ENCODE results near the gene CRHR1.

CRHR1 gene

DNA sequence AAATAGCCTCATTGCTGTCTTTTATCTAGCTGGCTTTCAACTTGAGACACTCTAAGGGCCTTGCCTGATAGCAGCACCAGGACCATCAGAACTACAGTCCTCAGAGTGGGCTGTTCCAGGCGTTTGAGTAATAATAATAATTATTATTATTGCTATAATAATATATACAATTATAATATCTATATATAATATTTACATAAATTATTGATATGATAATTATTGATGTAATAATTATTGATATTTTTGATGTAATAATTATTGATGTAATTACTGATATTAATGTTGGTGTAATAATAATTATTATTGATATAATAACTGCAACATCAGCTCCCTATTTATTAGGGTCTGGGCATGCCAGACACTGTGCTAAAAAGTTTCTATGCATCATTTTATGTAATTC, 25.6 kb upstream of the CRHR1 start:
- DNase-seq (ENCODE audit: low read depth in 2 of 2, low spot score in 1 of 2) = no peak

DNA sequence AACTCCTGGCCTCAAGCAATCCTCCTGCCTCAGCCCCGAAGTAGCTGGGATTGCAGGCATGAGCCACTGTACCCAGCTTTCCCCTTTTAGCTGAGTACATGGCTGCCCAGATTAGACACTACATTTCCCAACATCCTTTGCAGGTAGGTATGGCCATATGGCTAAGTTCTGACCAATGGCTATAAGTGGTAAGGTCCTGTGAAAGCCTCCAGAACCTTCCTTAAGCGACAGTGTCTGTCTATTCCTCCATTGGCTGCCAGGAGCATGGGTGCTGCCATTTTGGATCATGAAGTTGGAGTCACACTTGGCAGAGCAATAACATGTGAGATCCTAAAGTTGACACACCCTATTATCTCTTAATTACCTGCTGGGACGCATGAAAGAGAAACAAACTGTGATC, 24.4 kb upstream of the CRHR1 start:
- no peak for DNase-seq (ENCODE audit: low read depth in 2 of 2, low spot score in 1 of 2)

DNA sequence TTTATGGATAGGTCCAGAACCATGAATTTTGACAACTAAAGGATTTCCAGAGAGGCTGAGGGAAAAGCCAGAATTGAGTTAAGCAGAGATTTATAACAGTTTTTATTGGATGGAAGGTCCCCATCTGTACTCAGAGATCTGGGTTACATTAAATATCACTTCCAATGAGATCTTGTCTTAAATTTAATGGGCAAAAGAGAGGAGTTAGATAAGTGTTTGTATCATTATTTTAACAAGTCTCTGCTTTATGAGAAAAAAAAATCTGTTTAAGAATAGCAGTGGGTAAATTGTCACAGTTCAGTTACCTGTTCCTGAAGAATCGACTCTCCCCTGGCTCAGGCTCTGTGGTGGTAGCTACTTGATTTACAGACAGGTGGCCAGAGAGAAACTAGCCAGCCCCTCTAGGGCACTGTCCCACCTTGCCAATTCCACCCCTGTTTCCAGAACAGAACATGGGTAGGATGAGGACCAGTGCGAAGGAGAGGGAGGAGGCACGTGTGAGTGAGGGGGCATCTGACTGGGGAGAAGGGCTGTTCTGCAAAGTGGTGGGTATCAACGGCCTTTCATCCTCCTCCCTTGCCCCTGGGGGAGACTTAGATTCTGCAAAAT, 22.1 kb upstream of the CRHR1 start:
- DNase-seq (ENCODE audit: low read depth in 2 of 2, low spot score in 1 of 2) = no peak

DNA sequence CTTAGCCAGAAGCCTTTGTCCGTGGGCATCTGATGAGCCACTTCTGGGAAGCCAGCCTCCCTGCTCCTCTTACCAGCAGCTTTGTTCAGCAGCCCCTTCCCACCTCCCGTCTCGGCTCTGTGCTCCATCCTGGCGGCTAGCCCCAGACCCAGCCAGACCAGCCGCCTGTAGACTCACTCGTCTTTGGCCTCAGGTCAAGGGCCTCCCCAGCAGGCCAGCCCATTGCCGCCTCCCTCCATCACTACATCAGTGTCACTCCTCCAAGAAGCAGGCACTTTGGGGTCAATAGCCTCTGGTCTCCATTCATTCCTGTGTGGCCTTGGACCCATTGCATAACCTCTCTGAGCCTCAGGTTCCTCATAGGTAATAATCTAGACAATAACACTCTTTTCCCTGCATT, 20.9 kb upstream of the CRHR1 start:
- DNase-seq (ENCODE audit: low read depth in 2 of 2, low spot score in 1 of 2) = no peak

DNA sequence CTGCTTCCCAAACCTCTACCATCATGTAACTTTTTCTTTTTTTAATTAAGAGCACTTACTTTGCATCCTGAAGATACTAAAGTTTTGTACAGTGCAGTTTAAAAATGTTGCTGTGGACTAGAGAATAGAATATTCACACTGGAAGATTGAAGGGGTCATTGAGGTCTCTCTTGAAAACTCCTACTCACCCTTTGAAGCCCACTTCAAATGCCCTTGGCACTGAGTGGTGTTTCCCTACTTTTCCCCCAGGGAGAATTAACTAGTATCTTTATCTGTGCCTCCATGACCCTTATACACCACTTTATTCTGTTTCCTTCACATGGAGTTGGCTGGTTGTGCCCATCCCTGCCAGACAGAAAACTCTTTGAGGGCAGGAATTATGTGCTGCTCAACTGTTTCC, 19.6 kb upstream of the CRHR1 start:
- DNase-seq (ENCODE audit: low read depth in 2 of 2, low spot score in 1 of 2) = no peak

DNA sequence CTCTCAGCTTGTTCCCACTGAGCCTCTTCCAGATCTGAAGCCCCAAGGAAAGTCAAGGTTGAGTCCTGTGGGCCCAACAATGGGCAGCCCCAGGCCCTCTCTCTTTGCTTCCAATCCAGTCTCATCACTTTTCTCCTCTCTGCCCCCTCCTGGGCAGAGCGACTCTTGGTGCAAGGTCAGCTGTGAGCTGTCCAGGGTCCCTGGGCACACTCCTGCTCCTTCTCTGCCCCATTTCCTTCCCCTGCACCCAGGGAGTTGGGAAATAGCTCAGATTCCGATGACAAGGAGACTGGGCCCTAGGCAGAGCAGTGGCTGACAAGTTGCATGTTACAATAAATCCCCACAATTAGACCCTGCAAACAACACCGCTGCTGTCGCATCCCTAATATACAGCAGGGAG, 16.1 kb upstream of the CRHR1 start:
- DNase-seq (ENCODE audit: low read depth in 2 of 2, low spot score in 1 of 2) = no peak

DNA sequence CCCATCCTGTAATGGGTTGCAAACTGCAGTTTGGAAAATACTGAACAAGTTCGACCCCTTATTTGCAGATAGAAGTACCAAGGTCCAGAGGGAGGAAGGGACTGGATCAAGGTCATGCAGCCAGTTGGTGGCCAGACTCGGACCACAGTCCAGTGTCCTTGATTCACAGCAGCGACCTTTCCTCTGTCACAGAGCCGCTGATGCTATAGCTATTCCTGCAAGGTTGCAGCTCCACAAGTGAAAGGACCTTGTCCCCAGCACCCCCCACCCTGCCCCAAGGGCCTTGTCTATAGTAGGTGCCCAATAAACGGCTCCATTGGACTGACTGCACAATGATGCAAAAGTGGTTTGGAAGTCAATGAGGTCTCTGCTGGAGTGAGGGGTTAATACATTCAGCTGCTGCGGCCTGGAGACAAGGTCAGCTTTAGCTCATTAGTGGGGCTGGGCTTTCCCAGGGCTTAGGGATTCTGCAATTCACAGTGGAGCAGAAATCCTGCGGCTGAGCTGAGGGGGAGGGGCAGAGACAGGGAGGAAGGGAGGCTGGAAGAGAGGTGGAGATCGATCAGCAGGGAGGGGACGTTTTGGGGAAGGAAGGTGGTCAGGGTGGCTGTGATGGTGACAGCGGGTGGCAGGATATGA, 13.4 kb upstream of the CRHR1 start:
- no peak for DNase-seq (ENCODE audit: low read depth in 2 of 2, low spot score in 1 of 2)

DNA sequence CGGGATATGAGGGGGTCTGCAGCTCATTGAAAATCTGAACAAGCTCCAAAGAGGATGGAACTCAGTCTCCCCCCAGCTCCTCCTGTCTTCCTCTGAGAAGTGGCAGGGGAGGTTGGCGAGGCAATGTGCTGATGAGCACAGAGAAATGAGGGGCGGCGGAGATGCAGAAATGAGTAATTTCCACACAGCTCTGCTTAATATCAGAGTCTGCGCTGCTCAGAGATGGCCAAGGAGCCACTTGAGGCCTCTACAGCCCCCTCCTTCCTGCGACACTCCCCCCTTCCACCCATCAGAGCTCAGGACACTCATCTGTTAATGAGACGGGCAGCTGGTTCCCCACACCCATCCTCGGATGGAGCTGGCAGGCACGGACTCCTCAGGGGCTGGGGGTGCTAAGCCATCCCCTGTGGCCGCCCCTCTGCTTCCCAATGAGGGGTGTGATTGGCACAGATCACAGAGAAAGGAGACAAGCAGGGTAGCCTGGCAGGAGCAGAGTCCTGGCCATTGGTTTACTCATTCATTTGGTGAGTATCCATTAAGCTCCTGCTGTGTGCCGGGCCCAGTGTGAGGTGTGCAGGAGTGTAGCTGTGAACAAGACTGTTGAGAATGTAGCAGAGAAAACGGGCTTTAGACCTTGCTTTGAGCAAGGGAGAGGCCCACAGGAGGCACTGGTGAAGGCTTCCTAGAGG, 12.7 kb upstream of the CRHR1 start:
- DNase-seq (ENCODE audit: low read depth in 2 of 2, low spot score in 1 of 2) = no peak

DNA sequence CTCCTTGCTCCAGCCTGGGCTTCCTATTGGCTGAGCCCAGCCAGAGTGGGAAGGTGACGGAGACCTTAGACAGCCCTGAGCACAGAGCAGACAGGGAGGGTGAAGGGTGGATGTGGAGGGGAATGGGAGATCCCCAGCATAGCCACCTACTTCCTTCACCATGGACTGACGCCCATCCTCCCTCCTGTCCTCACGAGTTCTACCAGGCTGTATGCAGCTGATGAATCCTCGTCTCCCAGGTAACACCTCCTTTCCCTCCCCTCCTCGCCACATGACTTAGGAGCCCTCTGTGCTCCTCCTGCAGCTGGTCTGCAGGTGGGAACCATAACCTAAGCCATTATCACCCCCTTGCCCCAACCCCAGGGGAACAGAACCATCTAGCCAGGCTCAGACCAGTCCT, 9.0 kb upstream of the CRHR1 start:
- DNase-seq (ENCODE audit: low read depth in 2 of 2, low spot score in 1 of 2) = no peak

DNA sequence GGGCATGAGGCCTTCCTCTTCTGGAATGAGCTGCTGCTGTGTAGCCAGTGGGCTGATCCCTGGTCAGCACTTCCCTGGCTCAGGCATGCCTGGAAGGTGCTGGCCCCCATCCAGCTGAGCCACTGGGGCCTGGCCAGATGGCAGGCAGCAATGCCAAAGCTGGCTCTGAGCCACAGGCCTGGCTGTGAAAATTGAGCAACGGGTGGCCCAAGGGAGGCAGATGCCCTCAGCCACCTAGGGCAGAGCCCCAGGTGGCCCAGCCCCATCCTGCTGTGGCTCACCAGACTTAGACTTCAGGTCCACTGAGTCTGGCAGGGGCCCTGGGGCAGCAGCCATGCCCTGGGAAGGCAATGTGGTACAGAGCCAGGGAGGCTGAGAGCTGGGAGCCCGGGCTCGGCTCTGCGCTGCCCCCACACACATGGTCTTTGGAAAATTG, 8.5 kb upstream of the CRHR1 start:
- no peak for DNase-seq (ENCODE audit: low read depth in 2 of 2, low spot score in 1 of 2)

DNA sequence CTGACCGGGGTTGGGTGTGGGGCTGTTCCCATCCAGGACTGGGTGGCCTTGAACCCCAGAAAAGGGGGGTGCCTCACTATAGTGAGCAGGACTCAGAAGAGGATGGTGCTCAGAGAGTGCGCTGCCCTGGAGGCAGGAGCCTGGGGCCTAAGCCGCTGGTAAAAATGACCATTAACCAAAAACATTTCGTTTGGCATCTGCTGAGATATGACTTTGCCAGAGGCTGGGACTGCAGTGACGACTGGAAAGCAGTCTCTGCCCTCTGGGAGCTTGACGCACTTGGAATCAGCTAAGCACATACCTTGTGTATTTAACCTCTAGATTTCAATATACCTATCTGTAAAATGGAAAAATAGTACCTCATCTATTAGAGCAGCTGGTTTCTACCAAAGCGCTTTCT, 7.2 kb upstream of the CRHR1 start:
- DNase-seq (ENCODE audit: low read depth in 2 of 2, low spot score in 1 of 2) = no peak

DNA sequence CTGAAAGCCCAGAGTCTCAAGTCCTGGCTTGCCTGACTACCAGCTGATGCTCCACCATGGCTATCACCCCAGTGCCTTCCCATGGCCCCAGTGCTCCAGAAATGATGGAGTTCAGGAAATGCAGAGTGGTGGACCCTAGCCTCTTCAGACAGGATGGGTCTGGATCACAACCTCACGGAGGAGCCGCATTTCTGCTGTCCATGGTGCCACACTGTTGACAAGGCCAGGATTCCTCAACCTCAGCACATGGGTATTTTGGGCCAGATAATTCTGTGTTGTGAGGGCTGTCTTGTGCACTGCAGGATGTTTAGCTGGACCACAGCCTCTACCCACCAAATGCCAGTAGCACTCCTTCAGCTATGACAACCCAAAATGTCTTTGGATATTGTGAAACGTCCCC, 6.7 kb upstream of the CRHR1 start:
- no peak for DNase-seq (ENCODE audit: low read depth in 2 of 2, low spot score in 1 of 2)

DNA sequence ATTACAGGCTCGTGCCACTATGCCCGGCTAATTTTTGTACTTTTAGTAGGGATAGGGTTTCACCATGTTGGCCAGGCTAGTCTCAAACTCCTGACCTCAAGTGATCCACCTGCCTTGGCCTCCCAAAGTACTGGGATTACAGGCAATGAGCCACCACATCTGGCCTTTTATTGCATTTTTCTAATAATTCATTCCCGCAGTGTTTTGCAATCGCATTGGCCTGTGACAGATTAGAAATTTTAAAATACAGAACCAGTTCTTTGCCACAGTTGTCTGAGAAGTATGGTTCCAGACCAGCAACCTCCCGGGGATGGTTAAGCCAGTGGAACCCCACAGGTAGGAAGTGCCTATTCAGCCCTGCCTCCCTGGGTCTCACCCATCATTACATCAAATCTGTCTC, 3.2 kb upstream of the CRHR1 start:
- DNase-seq (ENCODE audit: low read depth in 2 of 2, low spot score in 1 of 2) = no peak

DNA sequence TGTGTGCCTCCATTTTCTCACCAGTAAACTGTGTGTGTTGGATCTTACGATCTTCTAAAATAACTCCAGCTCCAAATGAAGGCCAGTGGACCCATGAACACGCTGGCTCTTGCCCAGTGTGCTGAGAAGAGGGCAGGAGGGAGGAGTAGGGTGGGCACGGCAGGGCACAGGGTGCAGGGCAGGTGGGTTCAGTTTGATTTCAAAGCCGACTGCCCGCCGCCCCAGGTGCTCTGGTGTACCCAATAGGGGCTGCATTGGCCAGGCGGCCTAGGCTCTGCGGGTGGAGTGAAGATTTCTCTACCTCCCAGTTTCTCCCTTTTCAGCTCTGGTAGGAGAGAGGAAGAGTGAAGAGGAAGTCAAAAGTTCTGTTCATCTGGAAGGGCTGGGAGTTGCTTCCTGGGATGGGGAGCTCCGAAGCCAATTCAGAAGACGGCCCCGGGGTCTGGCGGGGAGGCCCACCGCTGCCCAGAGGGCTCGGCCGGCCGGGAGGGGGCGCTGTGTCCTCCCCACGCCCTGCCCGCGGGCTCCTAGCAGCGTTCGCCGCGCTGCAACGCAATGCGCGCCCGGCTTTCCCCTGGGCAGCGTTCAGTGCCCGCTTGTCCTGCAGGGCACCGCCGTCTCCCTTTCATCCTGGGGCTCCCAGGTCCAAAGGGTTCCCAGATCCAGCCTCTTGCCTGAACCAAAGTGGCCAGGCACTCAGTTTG, 1.1 kb upstream of the CRHR1 start:
- DNase-seq (ENCODE audit: low read depth in 2 of 2, low spot score in 1 of 2) = no peak

DNA sequence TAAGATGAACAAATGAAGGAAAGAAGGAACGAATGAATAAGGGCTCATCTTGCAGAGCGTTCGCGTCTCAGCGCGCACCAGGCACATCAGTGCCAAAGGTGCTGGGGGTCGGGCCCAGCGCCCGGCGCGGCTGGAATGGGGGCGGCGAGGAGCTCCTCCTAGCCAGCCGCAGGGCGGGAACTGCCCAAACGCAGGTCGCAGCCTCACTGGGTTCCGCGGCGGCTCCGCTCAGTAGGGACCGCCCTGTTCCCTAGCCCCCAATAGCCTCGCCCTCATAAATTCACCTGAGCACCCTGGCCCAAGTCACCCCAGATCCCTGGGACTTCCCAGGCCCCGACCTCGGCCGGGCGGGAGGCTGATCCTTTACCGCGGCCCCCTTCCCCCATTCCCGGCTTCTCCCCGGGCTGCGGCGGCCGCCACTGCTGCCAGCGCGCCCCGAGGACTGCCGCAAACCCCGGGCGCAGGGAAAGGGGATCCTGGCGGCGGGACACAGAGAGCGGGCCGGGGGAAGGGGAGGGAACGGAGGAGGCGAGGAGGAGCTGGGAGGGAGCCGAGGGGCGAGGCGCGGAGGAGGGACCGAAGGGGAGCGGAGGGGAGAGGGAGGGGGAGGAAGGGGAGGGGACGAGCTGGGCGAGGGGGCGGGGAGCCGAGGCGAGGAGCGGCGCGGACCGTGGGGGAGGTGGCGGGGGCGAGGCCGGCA, 377 bp upstream of the CRHR1 start:
- no peak for DNase-seq (ENCODE audit: low read depth in 2 of 2, low spot score in 1 of 2)

DNA sequence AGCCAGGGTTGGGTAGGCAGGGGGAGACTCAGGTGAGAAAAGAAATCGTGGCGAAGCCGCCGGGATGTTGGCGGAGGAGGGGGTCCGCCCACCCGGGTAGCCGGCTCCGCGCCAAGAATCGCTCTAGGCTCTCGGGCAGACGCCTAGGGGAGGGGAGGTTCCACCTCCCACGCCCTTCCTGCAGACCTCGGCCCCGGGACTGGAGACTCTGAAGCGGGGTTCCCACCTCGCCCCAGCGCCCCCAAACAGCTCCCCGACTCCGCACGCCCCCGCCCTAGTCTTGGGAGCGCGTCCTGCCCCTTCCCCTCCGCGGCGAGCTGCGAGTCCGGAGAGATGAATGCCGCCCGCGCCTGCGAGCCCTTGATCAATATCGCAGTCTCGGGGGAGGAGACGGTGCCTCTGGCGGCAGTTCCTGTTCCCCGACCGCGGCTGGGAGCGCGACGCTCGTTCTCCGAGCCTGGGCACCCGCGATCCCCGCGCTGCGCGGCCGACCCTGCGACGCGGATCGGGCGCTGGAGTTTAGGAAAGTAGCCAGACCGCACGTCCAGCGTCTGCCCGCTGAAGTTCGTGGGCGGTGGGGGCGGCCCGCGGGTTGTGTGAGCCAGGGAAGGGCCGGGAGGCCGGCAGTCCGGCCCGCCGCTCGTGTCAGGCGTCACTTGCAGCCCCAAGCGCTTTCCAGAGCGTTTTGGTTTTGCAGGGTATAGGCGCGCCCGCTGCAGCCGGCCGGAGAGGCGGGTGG, 790 bp downstream of the CRHR1 start:
- DNase-seq (ENCODE audit: low read depth in 2 of 2, low spot score in 1 of 2) = peak in 1 of 2 donors; percentile 2

DNA sequence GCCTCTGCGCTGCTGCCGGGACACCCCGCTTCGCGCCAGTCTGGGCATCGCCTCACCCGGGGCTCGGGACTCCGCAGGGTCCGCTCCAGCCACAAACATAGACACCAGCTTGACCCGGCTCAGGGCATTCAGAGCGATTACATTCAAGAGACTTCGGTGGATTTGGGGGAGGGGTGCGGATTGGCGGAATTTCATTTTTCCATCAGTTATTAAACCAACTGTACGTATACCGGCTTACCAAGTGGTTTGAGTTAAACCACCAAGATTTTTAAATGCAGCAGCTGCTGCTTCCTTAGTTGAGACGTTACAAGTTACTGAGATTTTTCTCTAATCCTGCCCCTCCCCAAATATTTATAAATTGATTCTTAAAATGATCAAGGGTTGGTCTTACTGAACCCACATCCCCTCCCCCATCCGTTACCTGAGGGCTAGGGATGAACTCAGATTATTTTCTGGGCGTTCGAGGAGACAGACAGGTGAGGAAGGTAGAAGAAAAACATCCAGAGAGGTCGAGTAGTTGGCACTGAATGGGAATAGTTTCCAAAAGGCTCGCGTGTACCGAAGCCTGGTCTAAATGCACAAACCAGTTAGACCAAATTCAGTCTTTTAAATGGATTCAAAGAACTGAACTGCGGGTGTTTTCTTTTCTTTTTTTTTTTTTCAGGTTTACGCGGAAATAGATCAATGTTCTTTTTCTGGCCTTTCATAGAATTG, 1.5 kb downstream of the CRHR1 start:
- DNase-seq (ENCODE audit: low read depth in 2 of 2, low spot score in 1 of 2) = no peak

DNA sequence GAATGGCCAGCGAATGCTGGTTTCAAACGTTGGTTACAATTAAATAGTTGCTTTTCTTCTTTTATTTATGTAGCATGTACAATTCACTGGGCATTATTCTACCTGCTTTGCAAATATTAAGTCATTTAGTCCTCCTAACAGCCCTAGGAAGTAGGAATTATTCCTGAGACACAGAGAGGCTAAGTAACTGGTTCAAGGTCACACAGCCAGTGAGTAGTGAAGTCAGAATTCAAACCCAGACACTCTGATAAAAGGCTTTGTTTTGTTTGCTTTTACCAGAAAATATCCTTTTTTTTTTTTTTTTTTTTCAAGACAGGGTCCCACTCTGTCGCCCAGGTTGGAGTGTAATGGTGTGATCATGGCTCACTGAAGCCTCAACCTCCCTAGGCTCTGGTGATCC, 2.2 kb downstream of the CRHR1 start:
- DNase-seq (ENCODE audit: low read depth in 2 of 2, low spot score in 1 of 2) = no peak

DNA sequence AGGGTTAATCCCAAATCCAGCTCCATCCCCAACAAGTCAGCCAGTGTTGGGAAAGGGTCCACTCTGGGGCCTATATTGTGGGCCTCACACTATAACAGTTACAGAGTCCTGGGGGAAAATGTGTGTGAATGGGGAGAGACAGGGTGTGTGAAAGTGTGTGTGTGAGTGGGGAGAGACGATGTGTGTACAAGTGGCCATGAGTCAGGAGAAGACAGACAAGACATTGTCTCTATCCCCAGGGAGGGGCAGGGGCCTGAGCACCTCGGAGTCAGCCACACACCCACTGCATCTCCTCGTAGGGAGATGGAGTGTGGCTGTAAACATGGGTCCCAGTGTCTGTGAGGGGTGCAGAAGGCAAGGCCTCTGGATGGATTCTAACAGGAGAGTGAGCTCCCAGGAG, 2.9 kb downstream of the CRHR1 start:
- no peak for DNase-seq (ENCODE audit: low read depth in 2 of 2, low spot score in 1 of 2)

DNA sequence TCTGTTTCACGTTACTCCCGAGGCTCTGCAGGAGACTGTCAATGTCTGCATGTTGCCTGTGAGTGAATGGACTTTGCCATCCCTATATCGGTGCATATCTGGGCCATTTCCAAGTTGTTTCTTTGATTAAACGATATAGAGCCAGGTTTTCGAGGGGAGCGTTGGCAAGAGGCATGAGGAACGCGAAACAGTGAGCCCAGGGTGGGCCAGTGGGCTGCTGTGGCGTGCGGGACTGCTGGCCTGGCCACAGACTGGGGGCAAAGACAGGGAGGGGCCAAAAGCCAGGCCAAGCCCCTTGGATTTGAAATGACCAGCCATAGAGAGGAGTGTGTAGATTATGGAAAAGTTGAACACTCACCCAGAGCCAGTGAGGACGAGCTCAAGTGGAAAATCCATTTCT, 3.5 kb downstream of the CRHR1 start:
- DNase-seq (ENCODE audit: low read depth in 2 of 2, low spot score in 1 of 2) = no peak

All from stimulated activated CD8-positive, alpha-beta memory T cell treated with anti-CD3 and anti-CD28 coated beads, Interleukin-4, amount 100 ng/mL, for 1 hour (primary cell).